DND-41 (cell line): ENCODE measurements around the gene MVB12B.

Experiments
- CTCF ChIP-seq: IDR thresholded peaks from 2 replicates; pipeline ENCODE4 v1.5.1; 2012; ENCODE audit warnings: borderline replicate concordance, low read length, moderate library complexity, mild to moderate bottlenecking; ENCODE audit not compliant: poor library complexity, severe bottlenecking; ENCODE audit errors: extremely low read depth
- EZH2 ChIP-seq: IDR thresholded peaks from 3 replicates; pipeline ENCODE4 v1.6.1; 2012; ENCODE audit warnings: borderline replicate concordance, low read depth, mild to moderate bottlenecking, moderate library complexity, low read length, inconsistent platforms; ENCODE audit not compliant: severe bottlenecking

GRCh38 chr9:126494746-126495145 lies 168.1 kb downstream of the MVB12B start:
- no peak for TF ChIP-seq CTCF
- TF ChIP-seq EZH2: no peak
